Epithelial cell of esophagus (primary cell): ENCODE data around the gene TH.

Experiments
- DNase-seq: peaks from one replicate; pipeline ENCODE4 v3.0.0; 2010; ENCODE audit warnings: low read depth
- H3K4me3 ChIP-seq: 2 replicates; pipeline ENCODE4 v1.5.1; 2011; ENCODE audit warnings: mild to moderate bottlenecking, low read length, control low read depth
- CTCF ChIP-seq: IDR thresholded peaks from 2 replicates; pipeline ENCODE4 v1.5.1; 2011; ENCODE audit warnings: low read depth, mild to moderate bottlenecking, low read length, control low read depth, inconsistent platforms; ENCODE audit not compliant: insufficient read depth; ENCODE audit errors: missing control alignments

The TH gene

DNA sequence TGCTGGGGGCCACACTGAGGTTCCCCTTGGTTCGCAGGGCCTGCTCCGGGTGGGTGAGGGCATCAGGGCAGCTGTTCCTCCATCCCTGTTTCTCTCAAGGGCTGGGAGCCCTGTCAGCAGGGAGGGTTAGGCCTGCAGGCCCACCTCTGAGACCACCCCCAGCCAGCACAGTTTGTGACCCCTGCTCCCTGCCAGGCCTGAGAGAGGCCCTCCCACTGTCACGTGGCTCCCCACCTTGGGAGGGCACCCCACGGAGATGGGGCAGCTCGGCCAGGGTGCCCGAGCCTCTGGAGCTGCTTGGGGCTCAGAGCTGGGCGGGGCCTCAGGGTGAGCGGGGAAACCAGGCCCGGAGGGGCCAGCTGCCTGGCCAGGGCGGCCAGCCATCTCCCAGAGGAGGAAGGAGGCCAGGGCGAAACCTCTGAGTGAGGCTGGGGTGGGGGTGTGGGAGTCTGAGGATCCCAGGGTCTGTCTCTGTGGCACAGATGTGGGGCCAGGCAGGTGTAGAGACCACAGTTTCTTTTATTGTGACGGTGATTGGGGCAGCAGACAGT lies 8.1 kb downstream of the TH start:
- no peak for DNase-seq
- no peak for TF ChIP-seq CTCF
- no peak overlapping the region for H3K4me3 ChIP-seq

DNA sequence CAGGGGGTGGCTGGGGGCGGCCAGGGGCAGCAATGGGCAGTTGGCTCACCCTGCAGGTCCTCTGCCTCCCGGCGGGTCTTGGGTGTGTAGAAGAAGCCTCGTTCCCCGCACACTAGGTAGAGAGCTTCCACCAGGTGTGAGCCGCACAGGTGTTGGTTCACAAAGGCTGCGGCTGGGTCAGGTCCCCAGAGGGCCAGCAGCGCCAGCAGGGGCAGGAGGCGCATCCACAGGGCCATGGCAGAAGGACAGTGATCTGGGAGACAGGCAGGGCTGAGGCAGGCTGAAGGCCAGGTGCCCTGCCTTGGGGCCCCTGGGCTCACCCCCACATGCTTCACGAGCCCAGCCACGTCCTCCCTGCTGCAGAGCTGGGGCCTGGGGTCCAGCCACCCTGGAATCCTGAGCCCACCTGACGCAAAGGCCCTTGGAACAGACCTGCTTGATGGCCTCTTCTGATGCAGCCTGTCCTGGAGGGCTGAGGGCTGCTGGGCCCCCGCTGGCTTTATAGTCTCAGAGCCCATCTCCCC lies 10.8 kb downstream of the TH start, which contains the start of gene INS:
INS (minus strand) TSS at position 474 of the 524 bp plus-strand sequence; CDS start at position 236, 238 bp downstream.
- H3K4me3 ChIP-seq = no peak within 1 kb of the TSS
- TF ChIP-seq CTCF = no peak
- DNase-seq = no peak

DNA sequence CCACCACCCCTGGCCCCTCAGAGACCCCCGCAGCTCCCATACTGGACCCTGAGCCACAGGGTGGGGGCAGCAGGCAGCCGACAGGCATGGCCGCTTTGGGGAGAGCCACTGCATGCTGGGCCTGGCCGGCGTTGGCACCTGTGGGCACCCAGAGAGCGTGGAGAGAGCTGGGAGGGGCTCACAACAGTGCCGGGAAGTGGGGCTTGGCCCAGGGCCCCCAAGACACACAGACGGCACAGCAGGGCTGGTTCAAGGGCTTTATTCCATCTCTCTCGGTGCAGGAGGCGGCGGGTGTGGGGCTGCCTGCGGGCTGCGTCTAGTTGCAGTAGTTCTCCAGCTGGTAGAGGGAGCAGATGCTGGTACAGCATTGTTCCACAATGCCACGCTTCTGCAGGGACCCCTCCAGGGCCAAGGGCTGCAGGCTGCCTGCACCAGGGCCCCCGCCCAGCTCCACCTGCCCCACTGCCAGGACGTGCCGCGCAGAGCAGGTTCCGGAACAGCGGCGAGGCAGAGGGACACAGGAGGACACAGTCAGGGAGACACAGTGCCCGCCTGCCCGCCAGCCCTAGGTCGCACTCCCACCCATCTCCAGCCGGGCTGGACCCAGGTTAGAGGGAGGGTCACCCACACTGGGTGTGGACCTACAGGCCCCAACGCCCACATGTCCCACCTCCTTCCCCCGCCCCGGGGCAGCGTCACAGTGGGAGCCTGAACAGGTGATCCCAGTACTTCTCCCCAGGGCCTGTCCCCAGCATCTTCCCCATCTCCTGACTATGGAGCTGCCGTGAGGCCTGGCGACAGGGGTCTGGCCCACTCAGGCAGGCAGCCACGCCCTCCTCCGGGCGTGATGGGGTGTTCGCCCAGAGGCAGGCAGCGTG lies 11.8 kb downstream of the TH start:
- no peak for DNase-seq
- TF ChIP-seq CTCF = no peak
- no peak overlapping the region for H3K4me3 ChIP-seq

DNA sequence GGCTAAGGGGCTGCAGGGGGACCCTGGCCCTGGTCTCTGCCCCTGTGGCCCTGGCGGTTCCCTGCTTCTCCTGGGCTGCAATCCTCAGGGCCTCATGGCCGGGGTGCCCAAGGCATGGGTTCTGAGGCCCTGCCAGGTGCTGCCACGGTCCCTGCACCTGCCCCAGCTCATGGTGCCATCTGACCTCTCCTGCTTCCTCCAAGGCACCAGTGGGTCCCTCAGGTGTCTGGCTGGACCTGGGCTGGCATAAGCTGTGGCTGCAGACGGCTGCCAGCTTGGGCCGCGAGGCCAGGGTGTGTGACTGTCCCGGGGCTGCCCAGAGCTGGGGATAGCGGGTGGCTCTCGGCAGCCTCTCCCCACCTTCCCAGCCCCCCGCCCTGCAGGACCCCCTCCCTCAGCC lies 12.6 kb downstream of the TH start:
- H3K4me3 ChIP-seq = no peak overlapping the region

DNA sequence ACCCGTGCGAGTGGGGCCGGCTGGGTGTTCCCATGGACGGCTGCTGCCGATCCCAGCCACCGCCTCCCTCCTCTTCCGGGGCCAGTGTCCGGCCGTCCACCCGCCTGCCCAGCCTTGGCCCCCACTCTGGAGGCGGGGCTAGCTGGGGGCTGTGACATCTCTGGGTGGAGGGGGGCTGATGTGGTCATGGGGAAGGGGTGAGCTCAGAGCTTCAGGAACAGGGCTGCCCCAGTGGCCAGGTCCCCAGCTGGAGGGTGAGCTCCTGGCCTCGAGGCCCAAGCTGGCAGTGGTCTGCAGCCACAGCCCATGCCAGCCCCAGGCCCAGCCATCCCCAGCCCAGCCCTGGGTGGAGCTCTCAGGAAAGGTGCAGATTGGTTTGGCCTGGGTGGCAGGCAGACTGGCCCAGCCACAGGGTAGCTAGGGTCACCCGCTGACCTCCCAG lies 13.3 kb downstream of the TH start:
- no peak for TF ChIP-seq CTCF
- no peak overlapping the region for H3K4me3 ChIP-seq
- DNase-seq = no peak

More for the DNA sequence above, 12.6 kb downstream of the TH start:
- no peak for TF ChIP-seq CTCF
- DNase-seq = no peak

DNA sequence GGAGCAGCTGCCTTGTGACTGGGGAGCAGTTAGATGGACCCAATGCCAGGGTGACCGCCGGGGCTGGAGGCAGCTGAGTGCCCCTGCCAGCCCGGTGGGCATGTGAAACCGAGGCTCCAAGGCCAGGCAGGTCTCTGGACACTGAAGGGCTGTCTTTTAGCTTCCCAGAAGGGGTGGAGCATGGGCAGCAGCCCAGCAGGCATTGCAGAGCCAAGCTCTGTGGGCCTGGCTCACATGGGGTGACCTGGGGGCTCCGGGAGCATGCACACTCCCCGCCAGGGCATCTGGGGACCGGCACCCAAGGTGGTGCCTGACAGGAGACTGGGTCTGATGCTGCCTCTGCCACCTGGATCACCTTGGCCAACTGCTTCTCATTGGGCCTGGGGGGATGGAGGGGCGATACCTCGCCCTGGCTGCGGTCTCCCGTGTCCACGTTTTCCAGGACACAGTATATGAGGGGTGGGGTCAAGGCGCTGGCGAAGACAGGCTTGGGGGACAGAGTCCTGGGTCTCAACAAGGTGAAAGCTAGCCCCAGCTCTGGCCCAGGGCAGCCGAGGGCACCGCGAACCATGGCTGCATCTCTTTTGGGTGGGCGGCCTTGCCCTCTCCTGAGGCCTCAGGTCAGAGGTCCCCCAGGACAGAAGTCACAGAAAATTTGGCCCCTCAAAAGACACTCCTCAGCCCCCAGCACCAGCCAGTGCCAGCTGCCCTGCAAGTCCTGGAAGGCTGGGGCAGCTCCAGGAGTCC lies 14.1 kb downstream of the TH start:
- TF ChIP-seq CTCF = no peak
- H3K4me3 ChIP-seq = no peak overlapping the region
- no peak for DNase-seq
